ENCODE results near the gene GPANK1.

GRCh38 chr6:31631681-31632278, 33.0 kb downstream of the GPANK1 start:
- TF ChIP-seq CTCF (IDR thresholded peaks at IDR 0.05 in 4 of 5, conservative IDR thresholded peaks at IDR 0.05 in 1 of 5) (no peak), POLR2A (IDR thresholded peaks at IDR 0.05) (no peak)
